GM12865 (cell line): ENCODE measurements around the gene AQP5.

Experiments
- DNase-seq: peaks from one replicate; pipeline ENCODE4 v3.0.0; 2010; ENCODE audit warnings: low read depth
- H3K4me3 ChIP-seq: 2 replicates; pipeline ENCODE4 v1.5.1; 2011; ENCODE audit warnings: mild to moderate bottlenecking, low read depth, low read length, control low read depth
- TF ChIP-seq, protein P1 (sequence below): IDR thresholded peaks from 2 replicates; pipeline ENCODE4 v1.5.1; 2011; ENCODE audit warnings: low read length, control low read depth, low read depth, inconsistent platforms; ENCODE audit not compliant: insufficient read depth; ENCODE audit errors: missing control alignments

Gene AQP5

DNA sequence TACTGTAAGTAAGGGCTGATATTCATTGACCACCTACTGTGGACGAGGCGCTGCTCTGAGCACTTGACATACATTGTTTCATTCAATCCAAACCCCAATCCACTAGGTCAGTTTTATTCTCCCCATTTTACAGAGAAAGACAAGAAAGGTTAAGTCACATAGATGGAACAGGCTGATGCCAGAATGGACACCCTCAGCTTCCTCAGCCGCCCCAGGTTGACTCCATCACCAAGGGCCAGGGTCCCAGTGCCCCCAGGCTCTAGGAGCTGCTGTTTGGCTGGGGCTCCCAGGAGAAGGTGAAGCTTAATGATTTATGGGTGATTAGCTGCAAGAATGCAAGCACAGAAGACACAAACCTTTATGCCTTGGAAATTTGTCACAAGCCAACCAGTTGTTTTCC, 11.8 kb upstream of the AQP5 start:
- DNase-seq: no peak
- H3K4me3 ChIP-seq: no peak overlapping the region
- TF ChIP-seq, protein P1, sequence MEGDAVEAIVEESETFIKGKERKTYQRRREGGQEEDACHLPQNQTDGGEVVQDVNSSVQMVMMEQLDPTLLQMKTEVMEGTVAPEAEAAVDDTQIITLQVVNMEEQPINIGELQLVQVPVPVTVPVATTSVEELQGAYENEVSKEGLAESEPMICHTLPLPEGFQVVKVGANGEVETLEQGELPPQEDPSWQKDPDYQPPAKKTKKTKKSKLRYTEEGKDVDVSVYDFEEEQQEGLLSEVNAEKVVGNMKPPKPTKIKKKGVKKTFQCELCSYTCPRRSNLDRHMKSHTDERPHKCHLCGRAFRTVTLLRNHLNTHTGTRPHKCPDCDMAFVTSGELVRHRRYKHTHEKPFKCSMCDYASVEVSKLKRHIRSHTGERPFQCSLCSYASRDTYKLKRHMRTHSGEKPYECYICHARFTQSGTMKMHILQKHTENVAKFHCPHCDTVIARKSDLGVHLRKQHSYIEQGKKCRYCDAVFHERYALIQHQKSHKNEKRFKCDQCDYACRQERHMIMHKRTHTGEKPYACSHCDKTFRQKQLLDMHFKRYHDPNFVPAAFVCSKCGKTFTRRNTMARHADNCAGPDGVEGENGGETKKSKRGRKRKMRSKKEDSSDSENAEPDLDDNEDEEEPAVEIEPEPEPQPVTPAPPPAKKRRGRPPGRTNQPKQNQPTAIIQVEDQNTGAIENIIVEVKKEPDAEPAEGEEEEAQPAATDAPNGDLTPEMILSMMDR: no peak

DNA sequence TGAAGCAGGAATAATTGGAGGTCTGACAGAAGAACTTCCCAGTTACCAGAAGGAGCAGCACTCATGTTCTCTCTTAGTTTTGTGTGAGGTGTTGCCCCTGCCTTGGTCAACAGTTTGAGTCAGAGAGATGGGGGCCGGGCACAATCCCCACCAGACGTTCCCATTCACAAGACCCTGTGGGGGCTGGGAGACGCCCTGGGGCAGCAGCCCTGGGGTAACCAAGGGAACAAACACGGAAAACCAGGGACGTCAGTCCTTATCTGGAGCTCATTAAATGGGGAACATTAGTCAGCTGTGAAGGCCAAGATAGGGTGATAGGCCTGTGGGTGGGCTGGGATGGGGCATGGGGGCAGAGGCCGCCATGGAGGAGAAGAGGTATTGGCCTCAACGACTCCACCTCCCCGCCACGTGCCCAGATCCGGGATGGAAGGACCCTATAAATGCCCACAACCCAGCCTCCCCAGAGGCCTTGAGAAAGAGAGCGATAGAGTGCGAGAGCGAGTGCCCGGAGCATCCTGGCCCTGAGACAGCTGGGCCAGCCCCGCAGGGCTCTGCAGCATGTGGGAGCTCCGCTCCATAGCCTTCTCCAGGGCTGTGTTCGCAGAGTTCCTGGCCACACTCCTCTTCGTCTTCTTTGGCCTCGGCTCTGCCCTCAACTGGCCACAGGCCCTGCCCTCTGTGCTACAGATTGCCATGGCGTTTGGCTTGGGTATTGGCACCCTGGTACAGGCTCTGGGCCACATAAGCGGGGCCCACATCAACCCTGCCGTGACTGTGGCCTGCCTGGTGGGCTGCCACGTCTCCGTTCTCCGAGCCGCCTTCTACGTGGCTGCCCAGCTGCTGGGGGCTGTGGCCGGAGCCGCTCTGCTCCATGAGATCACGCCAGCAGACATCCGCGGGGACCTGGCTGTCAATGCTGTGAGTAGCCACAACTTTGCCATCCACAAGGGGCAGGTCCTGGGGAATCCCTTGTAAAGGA, 11.1 kb upstream of the AQP5 start, which contains the start of gene AQP2:
Gene AQP2 (plus strand): TSS at position 465 of the 979 bp plus-strand sequence. CDS start 94 bp downstream, at position 559.
- H3K4me3 ChIP-seq: no peak within 1 kb of the TSS
- DNase-seq: no peak

DNA sequence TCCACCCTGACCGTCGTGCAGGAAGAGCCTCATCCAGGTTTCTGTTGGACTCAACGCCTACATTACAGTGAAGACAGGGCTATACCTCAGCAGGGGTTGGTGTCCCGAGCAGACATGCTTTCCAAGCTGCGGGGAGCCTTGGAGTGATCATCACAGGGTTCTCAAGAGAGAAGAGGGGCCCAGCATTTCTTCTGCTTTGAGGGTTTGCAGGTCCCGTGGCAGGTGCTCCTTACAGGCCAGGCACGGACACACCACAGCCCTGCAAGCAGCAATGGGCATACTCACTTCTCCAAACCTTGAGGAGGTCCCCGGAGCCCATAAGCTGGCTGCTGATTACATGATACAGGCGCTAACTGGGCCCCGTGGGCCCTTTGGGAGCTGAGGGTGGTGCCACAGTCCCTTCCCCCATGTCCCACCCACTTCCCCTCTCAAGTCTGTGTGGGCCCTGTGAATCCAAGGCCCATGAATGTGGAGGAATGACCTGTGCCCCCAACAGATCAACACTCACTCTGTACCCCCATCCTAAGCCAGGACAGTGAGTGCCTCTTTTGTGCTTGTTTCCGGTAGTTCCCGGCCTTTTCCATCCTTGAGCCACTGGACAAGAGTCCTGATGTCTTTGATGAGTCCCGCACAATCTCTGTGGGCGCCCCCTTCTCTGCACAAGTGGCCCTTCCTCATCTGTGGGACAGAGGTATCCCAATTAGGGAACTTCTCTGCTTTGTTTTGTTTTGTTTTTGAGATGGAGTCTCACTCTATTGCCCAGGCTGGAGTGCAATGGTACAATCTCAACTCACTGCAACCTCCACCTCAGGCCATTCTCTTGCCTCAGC, 10.0 kb upstream of the AQP5 start:
- no peak overlapping the region for H3K4me3 ChIP-seq
- TF ChIP-seq, protein P1: no peak
- DNase-seq: no peak

More for the DNA sequence above, 11.1 kb upstream of the AQP5 start, which contains the start of gene AQP2:
- TF ChIP-seq, protein P1: no peak

DNA sequence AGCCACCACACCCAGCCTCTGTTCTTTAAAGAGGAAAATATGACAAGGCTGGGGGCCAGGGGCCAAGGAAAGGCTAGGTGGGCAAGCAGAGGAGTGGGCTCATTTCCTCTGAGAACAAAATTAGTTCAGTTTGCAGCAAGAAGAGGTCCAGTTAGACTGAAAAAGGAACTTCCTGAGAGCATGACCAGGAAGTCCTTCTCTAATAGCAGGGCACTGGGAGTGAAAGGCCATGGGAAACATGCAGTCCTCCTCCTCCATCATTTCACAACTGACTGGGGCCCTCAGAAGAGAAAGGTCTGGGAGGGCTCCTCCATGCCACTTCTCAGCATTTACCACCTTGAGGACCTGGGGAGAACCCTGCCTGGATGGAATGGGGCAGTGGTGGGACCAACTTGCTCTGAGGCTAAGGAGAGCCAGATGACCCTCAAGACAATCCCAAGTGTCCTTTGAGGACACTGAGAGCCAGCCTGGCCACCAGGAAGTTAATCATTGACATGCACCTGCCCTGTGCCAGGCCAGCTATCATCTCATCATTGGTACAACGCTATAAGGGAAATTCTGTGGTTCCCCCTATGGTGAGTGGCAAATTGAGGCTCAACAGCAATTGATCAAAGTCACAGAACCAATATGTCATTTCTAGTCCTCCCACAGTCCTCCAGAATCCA, 9.1 kb upstream of the AQP5 start:
- TF ChIP-seq, protein P1: no peak
- DNase-seq: no peak

DNA sequence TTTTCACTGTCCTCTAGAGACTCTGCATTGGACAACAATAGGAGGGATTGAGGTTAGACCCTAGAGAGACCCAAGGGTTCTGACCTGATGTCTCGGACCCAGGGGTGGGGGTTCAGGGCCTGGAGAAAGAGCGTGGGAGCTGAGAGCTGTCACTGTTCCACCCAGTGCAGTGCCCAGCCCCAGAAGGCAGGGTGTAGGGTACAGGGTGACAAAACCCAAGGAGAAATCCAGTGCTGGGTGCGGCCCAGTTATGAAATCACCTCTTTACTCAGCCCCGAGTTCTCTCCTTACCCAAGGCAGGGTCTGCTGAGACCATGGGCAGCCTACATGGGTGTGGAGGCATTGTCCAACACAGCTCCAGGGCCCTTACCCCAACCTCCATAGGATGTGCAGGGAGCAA, 8.5 kb upstream of the AQP5 start:
- H3K4me3 ChIP-seq: no peak overlapping the region
- no peak for DNase-seq
- TF ChIP-seq, protein P1: no peak

More for the DNA sequence above, 9.1 kb upstream of the AQP5 start:
- H3K4me3 ChIP-seq: no peak overlapping the region

DNA sequence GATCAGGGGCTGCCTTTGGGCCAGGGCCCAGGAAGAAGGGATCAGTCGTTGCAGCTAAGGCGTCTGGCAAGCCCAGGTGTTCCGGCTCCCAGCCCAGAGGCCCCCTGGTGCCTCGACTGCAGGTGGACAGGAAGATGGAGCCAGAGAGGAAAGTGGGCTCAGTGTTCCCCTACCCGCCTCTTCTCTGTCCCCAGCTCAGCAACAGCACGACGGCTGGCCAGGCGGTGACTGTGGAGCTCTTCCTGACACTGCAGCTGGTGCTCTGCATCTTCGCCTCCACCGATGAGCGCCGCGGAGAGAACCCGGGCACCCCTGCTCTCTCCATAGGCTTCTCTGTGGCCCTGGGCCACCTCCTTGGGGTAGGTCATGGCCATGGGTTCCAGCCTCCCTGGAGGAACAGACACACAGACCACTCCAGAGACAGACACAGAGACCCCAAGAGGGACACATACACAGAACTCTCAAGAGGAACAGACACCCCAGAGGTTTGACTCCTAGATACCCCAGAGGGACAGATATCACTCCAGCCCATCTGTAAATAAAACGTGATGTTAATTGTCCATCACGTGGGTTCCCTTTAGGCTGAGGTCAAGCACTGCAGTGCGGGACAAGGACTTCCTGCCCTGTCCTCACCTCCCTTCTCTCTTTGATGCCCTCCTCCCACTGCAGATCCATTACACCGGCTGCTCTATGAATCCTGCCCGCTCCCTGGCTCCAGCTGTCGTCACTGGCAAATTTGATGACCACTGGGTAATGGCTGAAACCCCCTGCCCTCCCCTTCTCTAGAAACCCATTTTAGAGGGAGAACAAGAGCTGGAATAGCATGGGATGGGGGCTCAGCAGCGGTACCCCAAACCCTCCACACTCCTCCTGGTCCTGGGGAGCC, 7.5 kb upstream of the AQP5 start:
- DNase-seq: no peak
- H3K4me3 ChIP-seq: no peak overlapping the region
- TF ChIP-seq, protein P1: no peak
